Epithelial cell of prostate (primary cell): Measurements from ENCODE around the gene SMG6.
"Not testable (repeated sequence)": the region's sequence is repeated elsewhere in the genome, so short reads cannot be mapped to it uniquely, and the experiment has no call there.

Source experiments
- DNase-seq: peaks from one replicate; pipeline ENCODE4 v3.0.0-alpha.2; 2011; ENCODE audit warnings: low read depth, low spot score
- H3K27ac ChIP-seq: fragments of 450-650 bp; 2 replicates; pipeline ENCODE4 v1.5.1; 2017; ENCODE audit warnings: mild to moderate bottlenecking

SMG6 gene

DNA sequence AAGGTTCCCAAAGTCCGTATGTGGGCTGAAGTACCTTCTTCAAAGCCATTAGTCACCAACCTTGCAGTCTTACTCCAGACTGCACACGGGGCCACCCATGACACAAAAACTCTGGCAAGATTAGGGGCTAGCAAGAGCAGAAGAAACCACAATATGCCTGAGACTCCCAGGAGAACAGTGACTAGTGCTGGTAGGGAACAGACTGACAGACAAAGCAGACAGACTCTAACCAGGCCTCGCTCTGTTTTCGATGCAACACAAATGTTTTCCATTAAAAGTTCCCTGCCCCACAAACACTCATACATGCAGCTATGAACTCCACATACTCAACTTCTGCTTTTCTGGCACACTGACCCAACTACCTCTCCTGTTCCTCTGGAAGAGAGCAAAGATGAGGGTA, 146.5 kb downstream of the SMG6 start:
- no peak overlapping the region for H3K27ac ChIP-seq
- no peak for DNase-seq

DNA sequence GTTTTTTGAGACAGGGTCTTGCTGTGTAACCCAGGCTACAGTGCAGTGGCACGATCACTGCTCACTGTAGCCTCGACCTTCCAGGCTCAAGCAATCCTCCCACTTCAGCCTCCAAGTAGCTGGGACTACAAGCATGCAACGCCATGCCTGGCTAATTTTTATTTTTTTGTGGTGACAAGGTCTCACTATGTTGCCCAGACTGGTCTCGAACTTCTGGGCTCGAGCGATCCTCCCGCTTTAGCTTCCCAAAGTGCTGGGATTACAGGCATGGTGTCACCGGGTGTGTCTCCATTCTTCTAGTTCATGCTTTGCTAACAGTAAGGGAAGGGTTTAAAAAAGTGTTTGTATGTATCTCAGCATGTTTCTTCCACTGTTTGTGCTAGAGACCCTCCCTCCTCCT, 146.9 kb downstream of the SMG6 start:
- H3K27ac ChIP-seq = no peak overlapping the region
- DNase-seq = no peak

GRCh38 chr17:2155573-2155972, 148.0 kb downstream of the SMG6 start:
- DNase-seq = no peak

DNA sequence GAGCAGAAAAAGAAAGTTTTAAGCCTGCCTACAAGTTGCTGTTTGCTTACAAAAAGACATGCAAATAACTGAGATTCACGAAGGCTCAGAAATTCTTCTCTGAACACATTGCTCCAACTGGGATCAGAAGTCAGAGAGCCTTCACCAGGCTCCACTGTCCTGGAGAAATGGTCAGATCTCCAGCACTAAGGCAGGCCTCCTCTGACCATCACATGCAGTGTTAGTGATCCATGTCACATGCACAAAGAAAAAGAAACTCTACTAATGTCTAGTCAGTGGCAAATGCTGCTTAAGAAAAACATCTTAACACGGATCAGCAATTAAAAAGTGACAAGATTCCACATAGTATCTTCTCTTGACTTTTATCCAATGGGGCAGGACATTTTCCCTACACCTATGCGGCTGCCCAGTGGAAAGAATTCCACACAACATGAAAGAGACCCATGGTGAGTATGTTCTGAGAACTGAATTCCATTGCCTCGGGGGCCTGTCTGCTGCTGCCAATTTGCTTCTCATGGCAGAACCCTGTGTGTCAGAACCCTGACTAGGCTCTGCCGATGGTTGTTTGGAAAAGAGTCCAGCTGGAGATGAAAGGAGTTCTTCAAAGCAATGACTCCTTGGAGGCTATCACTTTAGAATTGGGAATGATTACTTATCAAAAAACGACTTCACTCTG, 152.1 kb downstream of the SMG6 start:
- no peak for DNase-seq
- H3K27ac ChIP-seq = no peak overlapping the region

More at GRCh38 chr17:2155573-2155972, 148.0 kb downstream of the SMG6 start:
- H3K27ac ChIP-seq = no peak overlapping the region

DNA sequence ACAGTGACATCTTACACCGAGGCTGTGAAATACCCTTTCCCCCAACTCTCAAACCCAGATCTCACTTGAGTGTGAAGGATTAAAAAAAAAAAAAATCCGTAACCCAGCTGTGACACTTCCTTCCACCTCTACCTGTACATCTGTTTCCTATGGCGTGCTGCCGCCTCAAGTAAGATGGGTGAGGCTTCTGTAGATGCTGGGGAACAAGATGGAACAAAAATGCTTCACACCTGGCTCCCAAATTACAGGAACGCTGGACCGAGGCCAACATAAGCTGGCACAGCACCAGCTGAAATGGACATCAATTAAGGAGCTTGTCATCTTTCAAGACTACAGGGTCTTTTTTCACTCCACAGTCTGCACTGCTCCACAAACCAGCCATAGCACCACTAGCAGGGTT, 152.8 kb downstream of the SMG6 start:
- H3K27ac ChIP-seq = no peak overlapping the region
- DNase-seq = no peak

DNA sequence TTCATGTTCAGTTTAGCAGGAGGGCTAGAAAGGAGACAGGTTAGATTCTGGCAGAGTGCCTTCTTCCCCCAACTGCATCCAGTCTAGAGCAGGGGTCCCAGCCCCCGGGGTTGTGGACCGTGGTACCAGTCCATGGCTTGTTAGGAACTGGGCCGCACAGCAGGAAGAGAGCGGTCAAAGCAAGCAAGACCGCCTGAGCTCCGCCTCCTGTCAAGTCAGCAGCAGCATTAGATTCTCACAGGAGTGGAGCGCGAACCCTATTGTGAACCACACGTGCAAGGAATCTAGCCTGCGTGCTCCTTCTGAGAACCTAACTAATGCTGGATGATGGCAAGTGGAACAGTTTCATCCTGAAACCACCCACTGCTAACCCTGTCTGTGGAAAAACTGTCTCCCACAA, 153.7 kb downstream of the SMG6 start:
- no peak for DNase-seq
- no peak overlapping the region for H3K27ac ChIP-seq

DNA sequence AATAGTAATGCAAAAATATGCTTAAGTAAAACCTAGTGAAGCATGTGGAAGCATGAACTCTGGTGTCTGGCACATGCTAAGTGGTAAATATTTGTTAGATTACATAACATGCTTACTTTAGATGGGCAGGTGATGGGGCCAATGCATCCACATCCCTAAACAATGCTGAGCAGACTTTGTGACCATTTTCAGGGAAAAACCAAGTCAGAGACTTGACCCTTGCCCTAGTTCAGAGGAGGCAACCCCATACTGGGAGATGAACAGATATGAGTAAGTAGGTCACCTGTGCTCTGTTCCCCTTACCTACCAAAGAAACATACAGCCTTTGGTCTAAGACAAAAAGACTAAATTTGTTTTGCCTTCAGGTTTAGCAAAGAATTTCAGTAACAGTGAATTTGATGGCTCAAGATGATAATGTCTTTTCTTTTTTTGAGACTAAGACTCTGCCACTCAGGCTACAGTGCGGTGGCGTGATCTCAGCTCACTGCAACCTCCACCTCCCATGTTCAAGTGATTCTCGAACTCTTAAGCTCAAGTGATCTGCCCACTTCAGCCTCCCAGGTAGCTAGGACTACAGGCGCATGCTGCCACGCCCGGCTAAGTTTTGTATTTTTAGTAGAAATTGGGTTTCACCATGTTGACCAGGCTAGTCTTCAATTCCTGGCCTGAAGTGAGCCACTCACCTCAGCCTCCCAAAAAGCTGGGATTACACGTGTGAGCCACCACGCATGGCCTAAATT, 157.3 kb downstream of the SMG6 start:
- H3K27ac ChIP-seq = no peak overlapping the region
- no peak for DNase-seq

GRCh38 chr17:2144701-2145100, 158.9 kb downstream of the SMG6 start:
- H3K27ac ChIP-seq = no peak overlapping the region
- DNase-seq = no peak

- no peak overlapping the region for H3K27ac ChIP-seq
These were observed 160.3 kb downstream of the SMG6 start for GRCh38 chr17:2143332-2143731.

DNA sequence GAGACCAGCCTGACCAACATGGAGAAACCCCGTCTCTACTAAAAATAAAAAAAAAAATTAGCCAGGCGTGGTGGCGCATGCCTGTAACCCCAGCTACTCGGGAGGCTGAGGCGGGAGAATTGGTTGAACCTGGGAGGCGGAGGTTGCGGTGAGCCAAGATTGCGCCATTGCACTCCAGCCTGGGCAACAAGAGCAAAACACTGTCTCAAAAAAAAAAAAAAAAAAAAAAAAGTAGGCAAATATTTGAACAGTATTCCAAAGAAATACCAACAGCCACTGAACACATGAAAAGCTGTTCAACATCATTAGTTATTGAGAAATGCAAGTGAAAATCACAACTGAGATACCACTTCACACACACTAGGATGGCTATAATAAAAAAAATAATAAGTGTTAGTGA, 160.9 kb downstream of the SMG6 start:
- DNase-seq, H3K27ac ChIP-seq: not testable (repeated sequence)

More at GRCh38 chr17:2143332-2143731, 160.3 kb downstream of the SMG6 start:
- no peak for DNase-seq

- DNase-seq = no peak
- H3K27ac ChIP-seq = no peak overlapping the region
These were observed 162.9 kb downstream of the SMG6 start for GRCh38 chr17:2140683-2141082.

DNA sequence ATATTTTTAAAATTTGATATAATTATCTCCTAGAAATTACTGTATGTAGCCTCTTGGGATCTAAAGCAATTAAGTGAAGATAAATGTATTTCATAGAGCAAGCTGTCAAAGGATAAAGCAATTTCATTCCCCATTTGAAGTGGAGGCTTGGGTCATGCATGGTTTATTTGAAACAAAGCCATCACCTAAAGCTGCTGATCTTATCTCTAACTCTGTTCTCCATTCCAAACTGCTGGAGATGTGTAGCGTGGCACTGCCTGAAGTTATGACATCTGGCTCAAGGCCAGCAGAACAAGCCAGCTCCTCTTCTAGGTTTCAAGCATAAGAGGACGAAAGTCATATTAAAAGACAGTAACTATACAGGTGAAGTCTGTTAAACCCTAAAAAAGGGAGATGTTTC, 164.8 kb downstream of the SMG6 start:
- H3K27ac ChIP-seq = peak overlapping the region; percentile 8
- no peak for DNase-seq

DNA sequence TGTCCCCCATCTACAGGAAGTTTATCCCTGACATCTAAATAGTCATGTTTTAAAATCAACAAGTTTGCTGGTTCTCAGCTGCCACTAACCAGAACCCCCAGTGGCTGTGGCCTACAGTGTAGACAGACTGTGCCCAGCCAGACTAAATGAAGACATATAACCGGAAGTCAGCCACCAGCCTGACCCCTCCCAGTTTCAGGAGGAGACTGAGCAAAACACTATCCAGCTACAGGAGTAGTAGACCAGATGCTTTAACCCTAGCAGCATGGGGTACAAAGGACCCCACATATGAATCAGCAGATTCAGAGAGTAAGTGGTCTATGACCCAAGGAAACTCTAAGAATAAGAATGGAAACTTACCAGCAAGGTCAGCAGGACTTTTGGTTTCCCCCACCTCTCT, 165.3 kb downstream of the SMG6 start:
- peak overlapping the region; percentile 8 for H3K27ac ChIP-seq
- no peak for DNase-seq

DNA sequence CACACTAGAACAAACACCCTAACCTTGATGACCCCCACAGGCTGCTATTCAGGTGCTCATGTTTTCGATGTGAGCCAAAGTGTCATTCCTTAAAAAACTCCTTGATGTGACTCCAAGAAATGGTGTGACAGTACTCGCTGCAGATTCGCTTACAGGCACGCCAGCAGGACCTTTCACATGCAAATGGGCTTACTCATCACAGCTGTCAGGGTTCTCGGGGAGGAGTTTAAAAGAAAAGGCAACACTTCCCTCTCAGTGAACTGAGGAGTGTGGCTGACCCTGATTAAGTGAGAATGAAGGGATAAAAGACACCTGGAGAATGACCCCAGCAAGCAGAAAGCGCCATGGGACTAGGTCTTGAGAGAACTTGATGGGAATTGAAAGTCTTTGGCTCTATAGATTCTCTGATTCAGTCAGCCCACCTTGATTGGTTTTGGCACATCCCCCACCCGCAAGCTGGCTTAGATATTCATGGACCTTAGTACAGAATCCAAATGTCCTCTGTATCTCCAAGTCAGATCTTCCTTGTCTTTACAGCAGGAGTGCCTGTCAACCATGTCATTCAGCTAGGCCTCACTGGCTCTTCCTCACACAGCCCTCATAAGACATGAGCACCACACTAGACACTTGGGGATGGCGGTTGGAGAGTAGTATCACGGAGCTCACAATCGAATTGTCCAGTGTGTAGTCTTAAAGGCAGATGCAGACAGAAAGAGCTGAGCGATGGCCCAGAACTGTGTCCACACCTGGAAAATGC, 166.1 kb downstream of the SMG6 start:
- peak overlapping the region; percentile 8 for H3K27ac ChIP-seq
- peak; percentile 45 for DNase-seq

GRCh38 chr17:2136241-2136640, 167.3 kb downstream of the SMG6 start:
- DNase-seq = no peak
- H3K27ac ChIP-seq = no peak overlapping the region

DNA sequence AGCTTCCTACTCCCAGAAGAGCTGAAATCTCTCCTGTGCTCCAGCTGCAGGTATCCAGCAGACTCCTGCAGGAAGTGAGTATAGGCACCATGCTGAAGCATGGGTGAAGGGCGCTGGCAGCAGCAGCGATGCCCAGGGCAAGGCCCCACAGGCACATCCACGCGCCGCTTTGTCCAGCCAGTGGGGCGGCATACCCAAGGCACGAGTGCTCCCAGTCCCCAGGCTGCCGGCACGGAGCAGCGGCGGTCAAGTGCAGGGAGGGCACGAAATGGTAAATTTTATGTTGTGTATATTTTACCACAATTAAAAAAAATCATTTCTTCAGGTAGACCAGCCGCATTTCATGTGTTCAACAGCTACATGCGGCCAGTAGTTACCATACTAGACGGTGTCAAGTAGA, 175.6 kb downstream of the SMG6 start:
- no peak overlapping the region for H3K27ac ChIP-seq
- no peak for DNase-seq

DNA sequence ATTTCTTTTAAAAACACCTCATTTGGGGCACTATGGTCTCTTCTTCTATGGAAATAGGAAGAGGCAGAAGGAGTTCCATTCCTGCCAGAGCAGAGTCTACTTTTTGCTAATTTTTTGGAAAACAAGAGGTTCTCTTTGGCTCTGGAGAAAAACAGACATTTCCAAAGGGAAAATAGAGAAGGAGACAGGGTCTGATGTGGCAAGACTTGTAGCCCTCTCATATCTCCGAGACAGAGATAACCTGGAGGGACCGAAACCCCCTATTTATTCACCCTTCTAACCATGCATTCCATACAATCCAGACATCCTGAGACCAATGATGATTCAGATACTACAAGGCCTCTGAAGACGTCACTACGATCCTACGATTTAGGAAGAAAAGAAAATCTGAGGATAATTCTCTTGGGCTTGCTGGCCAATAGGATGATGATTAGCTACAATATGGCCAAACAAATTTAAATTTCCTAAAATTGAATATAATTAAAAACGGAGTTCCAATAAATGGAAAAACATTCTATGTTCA, 178.5 kb downstream of the SMG6 start:
- no peak for DNase-seq
- H3K27ac ChIP-seq = no peak overlapping the region

DNA sequence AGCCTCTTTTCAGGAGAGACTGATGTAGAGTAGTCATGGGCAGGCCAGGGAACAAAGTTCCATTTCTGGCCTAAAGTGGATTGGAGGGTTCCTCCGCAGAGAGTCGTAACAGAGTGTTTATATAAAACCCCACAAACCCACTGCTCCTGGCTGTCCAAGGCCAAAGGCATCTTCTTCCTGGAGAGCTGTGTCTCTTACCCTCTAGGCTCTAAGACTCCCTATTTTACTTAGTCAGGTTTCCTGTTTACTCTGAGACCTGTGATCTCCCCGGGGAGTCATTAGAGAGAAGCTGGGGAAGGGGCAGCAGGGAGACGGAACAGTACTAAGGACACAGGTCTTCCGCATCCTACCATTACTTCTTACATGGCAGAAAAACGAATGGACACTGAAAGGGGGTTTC, 179.2 kb downstream of the SMG6 start:
- DNase-seq = no peak
- peak overlapping the region; percentile 73 for H3K27ac ChIP-seq

GRCh38 chr17:2123375-2124251, 180.0 kb downstream of the SMG6 start:
- H3K27ac ChIP-seq = peak overlapping the region; percentile 73
- no peak for DNase-seq
